Thyroid gland (tissue), 4 donors: Measurements from ENCODE around the gene TMEM242. TPM values are rescaled to one million over a fixed set of nuclear protein-coding genes. Genes with fewer than 3 reads are reported as not detected.
A peak's percentile ranks its signal among the peaks of the same experiment; 100 is the strongest.

Experiments used
- DNase-seq, 2 donors: peaks; one replicate each; pipeline ENCODE4 v3.0.0-alpha.2; 2019
- H3K27ac ChIP-seq, 3 donors: fragments of 200-600 bp; sonication (generic); 1 replicate in 2 of 3; 2 replicates in 1 of 3; pipeline ENCODE4 v1.5.1; 2016 to 2019; ENCODE audit warnings: mild to moderate bottlenecking in 1 of 3, moderate library complexity in 1 of 3
- H3K27me3 ChIP-seq: fragments of 200-600 bp; sonication (generic); one replicate; pipeline ENCODE4 v1.5.1; 2019
- H3K36me3 ChIP-seq, 2 donors: fragments of 200-600 bp; sonication (generic); one replicate each; pipeline ENCODE4 v1.5.1; 2016 to 2019
- H3K4me1 ChIP-seq, 2 donors: fragments of 200-600 bp; sonication (generic); one replicate each; pipeline ENCODE4 v1.5.1; 2017 to 2019
- H3K4me3 ChIP-seq, 3 donors: fragments of 200-600 bp; sonication (generic); replicated peaks in 1 of 3; 1 replicate in 2 of 3; 2 replicates in 1 of 3; pipeline ENCODE4 v1.5.1; 2016; ENCODE audit warnings: mild to moderate bottlenecking in 1 of 3
- H3K9me3 ChIP-seq: fragments of 200-600 bp; sonication (generic); one replicate; pipeline ENCODE4 v1.5.1; 2017
- CTCF ChIP-seq, 6 experiments: fragments of 200-600 bp in 3 of 6; fragments of 450-650 bp in 3 of 6; sonication (generic) in 3 of 6; IDR thresholded peaks; one replicate each; pipeline ENCODE4 v1.5.1; 2016 to 2019; ENCODE audit warnings: antibody characterized with exemption in 6 of 6, mild to moderate bottlenecking in 2 of 6, inconsistent platforms in 1 of 6, moderate library complexity in 1 of 6
- POLR2A ChIP-seq, 2 donors: fragments of 450-650 bp; IDR thresholded peaks; one replicate each; pipeline ENCODE4 v1.6.1; 2017; ENCODE audit warnings: antibody characterized with exemption in 2 of 2, mild to moderate bottlenecking in 2 of 2, moderate library complexity in 1 of 2
- WGBS, 2 donors: methylation state at CpG; one replicate each; pipeline ENCODE4 v1.1.5; 2017; 5-methylcytosine and 5-hydroxymethylcytosine counted together
- intact Hi-C: fragments of 100-400 bp; cut with DNase I; formaldehyde crosslinking; loops from one replicate; pipeline ENCODE4 v1.15.1; 2023
- total RNA-seq, 4 donors: library from RNA; depleted of rRNA; stranded (reverse); fragments of >200 nt; gene quantifications; one replicate each; pipeline ENCODE4 v1.2.3, GENCODE V29; 2016

TMEM242 gene
- total RNA-seq, 4 donors from 2014 or later, result 7.0 to 14.0 (median 9.7) TPM

- Histone ChIP-seq H3K9me3 (no peaks in the 10 kb centered on the region), H3K4me1 (peaks cover 0 to 5% of the 10 kb centered on the region in 2 donors), H3K27ac (peak overlapping the region in 2 of 3 donors; percentile 10 to 60), H3K36me3 (no peaks in the 10 kb centered on the region), H3K27me3 (no peaks in the 10 kb centered on the region), H3K4me3 (no peak overlapping the region)
- WGBS, 2 donors, result 40 to 97% methylated on average over 1 to 5 of the region's 6 CpGs
- DNase-seq, result no peak
- intact Hi-C loops, result no loop called here
- TF ChIP-seq CTCF (IDR thresholded peaks at IDR 0.05), result no peak
- no peak for TF ChIP-seq POLR2A (IDR thresholded peaks at IDR 0.05)
These were observed 54.9 kb downstream of the TMEM242 start for GRCh38 chr6:157268396-157268795.

- DNase-seq, result no peak
- 79 to 88% methylated on average over 3 to 4 of the region's 7 CpGs for WGBS, 2 donors
- Histone ChIP-seq H3K27me3 (no peaks in the 10 kb centered on the region), H3K27ac (no peak overlapping the region), H3K4me3 (no peak overlapping the region), H3K36me3 (no peaks in the 10 kb centered on the region), H3K4me1 (peaks cover 0 to 9% of the 10 kb centered on the region in 2 donors), H3K9me3 (no peaks in the 10 kb centered on the region)
- no peak for TF ChIP-seq CTCF (IDR thresholded peaks at IDR 0.05)
- no peak for TF ChIP-seq POLR2A (IDR thresholded peaks at IDR 0.05)
- intact Hi-C loops, result no loop called here
These were observed 55.7 kb downstream of the TMEM242 start for GRCh38 chr6:157267654-157268053.

GRCh38 chr6:157267109-157267611 lies 56.2 kb downstream of the TMEM242 start:
- Histone ChIP-seq H3K27me3 (no peaks in the 10 kb centered on the region), H3K27ac (no peak overlapping the region), H3K4me1 (peaks cover 0 to 9% of the 10 kb centered on the region in 2 donors), H3K9me3 (no peaks in the 10 kb centered on the region), H3K4me3 (no peak overlapping the region), H3K36me3 (no peaks in the 10 kb centered on the region)
- WGBS, 2 donors, result 80 to 86% methylated on average over 15 to 17 of the region's 18 CpGs
- intact Hi-C loops, result no loop called here
- no peak for DNase-seq
- TF ChIP-seq CTCF (IDR thresholded peaks at IDR 0.05), result no peak
- TF ChIP-seq POLR2A (IDR thresholded peaks at IDR 0.05), result no peak

- no peak for DNase-seq
- TF ChIP-seq CTCF (IDR thresholded peaks at IDR 0.05) (no peak), POLR2A (IDR thresholded peaks at IDR 0.05) (no peak)
- Histone ChIP-seq H3K36me3 (no peaks in the 10 kb centered on the region), H3K4me3 (no peak overlapping the region), H3K27ac (no peak overlapping the region), H3K9me3 (no peaks in the 10 kb centered on the region), H3K27me3 (no peaks in the 10 kb centered on the region), H3K4me1 (peaks cover 0 to 9% of the 10 kb centered on the region in 2 donors)
- WGBS, 2 donors, result 84 to 91% methylated on average over 16 to 20 of the region's 20 CpGs
- intact Hi-C loops, result no loop called here
These were observed 56.8 kb downstream of the TMEM242 start for GRCh38 chr6:157266274-157267101.

- Histone ChIP-seq H3K4me1 (peaks cover 0 to 9% of the 10 kb centered on the region in 2 donors), H3K27me3 (no peaks in the 10 kb centered on the region), H3K27ac (no peak overlapping the region), H3K9me3 (no peaks in the 10 kb centered on the region), H3K36me3 (no peaks in the 10 kb centered on the region), H3K4me3 (no peak overlapping the region)
- WGBS, 2 donors, result 82 to 89% methylated on average over 6 of the region's 6 CpGs
- intact Hi-C loops, result no loop called here
- DNase-seq, result no peak
- TF ChIP-seq POLR2A (IDR thresholded peaks at IDR 0.05), result no peak
- no peak for TF ChIP-seq CTCF (IDR thresholded peaks at IDR 0.05)
These were observed 57.7 kb downstream of the TMEM242 start for GRCh38 chr6:157265635-157266034.
